ENCODE results near the gene SP7.

Gene SP7

DNA sequence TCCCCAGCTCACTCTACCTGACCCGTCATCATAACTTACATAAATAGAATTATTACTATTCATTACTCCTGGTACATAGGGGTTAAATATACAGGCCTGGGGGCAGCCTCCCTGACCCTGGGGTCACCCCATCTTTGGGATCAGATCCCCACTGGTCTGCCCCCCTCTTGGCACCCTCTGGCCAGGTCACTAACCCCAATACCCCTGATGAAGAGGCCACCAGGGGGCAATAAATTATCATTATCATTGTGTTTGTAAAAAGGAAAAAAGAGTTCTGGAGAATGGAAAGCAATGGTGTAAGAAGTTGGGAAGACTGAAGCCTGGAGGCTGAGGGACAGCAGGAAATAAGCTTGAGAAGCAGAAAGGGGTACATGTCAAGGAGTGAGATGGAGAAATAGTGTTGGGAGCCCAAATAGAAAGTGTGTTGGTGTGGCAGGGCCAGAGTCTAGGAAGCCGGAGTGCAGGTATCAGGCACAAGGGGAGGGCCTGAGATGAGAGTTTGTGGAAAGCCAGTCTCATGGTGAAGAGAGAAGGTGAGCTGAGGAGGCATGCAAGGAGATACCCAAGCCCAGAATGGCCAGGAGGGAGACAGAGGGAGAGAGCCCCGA, 8.6 kb downstream of the SP7 start:
- no peak overlapping the region for H3K27ac ChIP-seq
- peak; percentile 57 for DNase-seq (ENCODE audit: low spot score)

DNA sequence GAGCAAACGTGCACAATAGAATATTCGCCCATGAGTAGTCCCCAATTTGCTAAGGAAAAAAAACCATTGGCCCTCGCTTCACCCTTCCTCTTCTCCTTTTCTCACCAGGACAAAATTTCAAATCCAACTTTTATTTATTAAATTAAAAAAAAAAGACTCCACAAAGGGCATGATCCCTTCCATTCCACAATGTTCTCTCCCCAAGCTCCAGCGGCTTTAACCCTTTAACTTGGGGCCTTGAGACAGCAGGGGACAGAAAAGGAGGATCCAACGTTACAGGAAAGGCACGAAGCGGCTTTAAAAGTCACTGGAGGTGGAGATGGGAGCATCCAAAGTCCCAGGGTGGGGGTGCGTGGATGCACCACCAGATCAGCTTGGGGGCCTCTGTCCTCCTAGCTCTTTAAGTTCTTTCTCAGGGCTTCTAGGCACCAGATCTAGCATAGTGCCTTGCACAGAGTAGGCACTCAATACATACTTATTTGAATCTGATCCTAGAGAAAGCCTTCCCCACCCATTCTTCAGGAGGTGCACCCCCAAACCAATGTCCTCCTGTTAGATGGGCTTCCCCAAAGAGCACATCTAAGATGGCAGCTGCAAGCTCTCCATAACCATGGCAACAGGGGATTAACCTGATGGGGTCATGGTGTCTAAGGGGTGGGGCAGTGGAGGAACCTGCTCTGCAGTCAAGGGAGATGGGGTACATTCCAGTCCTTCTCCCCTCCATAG, 9.5 kb downstream of the SP7 start:
- peak; percentile 58 for DNase-seq (ENCODE audit: low spot score)
- no peak overlapping the region for H3K27ac ChIP-seq
- no peak overlapping the region for H3K4me3 ChIP-seq
- TF ChIP-seq, protein P1, sequence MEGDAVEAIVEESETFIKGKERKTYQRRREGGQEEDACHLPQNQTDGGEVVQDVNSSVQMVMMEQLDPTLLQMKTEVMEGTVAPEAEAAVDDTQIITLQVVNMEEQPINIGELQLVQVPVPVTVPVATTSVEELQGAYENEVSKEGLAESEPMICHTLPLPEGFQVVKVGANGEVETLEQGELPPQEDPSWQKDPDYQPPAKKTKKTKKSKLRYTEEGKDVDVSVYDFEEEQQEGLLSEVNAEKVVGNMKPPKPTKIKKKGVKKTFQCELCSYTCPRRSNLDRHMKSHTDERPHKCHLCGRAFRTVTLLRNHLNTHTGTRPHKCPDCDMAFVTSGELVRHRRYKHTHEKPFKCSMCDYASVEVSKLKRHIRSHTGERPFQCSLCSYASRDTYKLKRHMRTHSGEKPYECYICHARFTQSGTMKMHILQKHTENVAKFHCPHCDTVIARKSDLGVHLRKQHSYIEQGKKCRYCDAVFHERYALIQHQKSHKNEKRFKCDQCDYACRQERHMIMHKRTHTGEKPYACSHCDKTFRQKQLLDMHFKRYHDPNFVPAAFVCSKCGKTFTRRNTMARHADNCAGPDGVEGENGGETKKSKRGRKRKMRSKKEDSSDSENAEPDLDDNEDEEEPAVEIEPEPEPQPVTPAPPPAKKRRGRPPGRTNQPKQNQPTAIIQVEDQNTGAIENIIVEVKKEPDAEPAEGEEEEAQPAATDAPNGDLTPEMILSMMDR (IDR thresholded peaks at IDR 0.05): no peak

More for the DNA sequence above, 8.6 kb downstream of the SP7 start:
- no peak overlapping the region for H3K4me3 ChIP-seq
- TF ChIP-seq, protein P1 (IDR thresholded peaks at IDR 0.05): no peak

DNA sequence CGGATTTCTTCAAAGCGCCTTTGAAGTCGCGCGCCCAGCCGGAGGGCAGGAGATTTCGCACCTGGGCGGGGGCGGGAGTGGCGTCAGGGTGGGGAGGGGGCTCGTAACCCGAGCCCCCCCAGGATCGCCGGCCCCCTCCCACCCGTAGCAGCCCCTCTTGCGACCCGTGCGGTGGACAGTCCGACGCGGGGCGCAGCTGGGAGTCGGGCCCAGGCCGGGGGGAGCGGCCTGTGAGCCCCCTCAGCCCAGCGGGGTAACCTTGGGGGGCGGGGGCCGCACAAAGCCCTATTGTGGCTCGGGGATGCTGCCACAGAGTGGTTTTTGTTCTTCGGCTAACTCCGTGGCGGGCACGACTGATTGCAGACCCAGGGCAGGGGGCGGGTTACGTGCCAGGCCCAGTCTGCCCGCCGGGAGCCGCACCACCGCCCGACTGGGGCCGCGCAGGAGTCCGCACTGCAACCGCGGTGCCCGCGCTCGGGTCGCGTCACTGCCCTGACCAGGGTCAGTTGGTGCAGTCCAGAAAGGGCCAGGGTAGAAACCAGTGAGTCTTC, 10.6 kb downstream of the SP7 start:
- peak overlapping the region; percentile 87 for H3K4me3 ChIP-seq
- TF ChIP-seq, protein P1 (IDR thresholded peaks at IDR 0.05): no peak
- H3K27ac ChIP-seq: peak overlapping the region; percentile 83 to 95
- peak; percentile 77 for DNase-seq (ENCODE audit: low spot score)

DNA sequence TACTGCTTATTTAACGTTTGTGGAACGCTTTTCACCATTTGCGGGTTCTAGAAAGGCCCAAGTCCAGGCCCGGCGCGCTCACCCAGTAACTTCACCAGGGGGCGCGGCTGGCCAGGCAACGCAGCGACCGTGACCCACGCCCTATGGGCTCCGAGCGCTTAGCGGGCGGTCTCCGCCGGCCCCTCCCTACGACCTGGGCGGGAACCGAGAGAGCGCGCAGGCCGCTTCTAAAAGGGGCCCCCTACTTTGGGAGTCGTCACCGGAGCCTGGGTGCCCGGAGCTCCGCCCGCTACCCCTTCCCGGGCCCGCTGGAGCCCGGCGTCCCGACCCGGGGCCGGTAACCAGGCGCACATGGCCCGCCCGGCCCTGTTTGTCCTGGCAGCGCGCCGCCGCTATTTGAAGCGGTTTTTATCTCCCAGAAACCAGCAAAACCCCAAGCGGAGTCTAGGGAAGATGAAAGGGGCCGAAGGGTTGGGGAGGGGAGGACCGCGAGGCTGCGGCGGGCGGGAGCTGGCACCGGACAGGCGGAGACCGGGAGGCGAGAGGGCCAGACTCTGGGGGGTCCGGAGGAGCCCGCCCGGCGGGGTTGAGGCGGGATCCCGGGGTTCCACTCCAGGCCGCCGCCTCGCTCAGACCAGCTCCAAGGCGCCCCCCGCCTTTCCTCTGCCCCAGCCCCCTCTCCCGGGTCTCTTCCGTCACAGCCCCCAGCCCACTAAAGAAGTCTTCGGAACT, 11.2 kb downstream of the SP7 start:
- TF ChIP-seq, protein P1 (IDR thresholded peaks at IDR 0.05): peak; percentile 71
- Histone ChIP-seq H3K4me3 (peak overlapping the region; percentile 87), H3K27ac (peak overlapping the region; percentile 83 to 95)
- peak; percentile 96 for DNase-seq (ENCODE audit: low spot score)

DNA sequence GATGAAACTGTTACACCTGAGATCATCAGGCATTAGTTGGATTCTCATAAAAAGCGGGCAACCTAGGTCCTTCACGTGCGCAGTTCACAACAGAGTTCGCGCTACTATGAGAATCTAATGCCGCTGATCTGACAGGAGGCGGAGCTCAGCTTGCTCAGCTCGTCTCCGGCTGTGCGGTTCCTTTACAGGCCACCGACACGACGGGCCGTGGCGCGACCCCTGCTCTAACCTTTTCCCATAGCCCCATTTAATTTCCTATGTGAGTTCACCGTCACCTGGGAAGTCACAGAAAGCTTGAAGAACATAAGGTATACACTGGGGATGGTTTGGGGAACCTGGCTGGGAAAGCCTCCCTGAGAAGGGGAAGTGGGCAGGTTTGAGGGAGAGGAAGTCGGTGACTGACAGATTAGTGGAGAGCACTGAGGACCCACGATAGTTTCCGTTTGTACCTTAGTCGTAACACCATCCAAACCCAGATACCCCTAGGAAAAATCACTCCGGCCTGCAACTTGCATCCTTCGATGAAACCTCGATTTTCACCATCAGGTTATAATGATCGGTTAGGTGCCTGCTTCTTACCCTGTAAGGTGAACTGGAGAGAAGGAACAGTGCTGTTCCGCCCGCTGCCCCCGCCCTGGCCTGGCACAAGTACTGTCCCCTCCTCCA, 11.9 kb downstream of the SP7 start:
- TF ChIP-seq, protein P1 (IDR thresholded peaks at IDR 0.05): no peak
- Histone ChIP-seq H3K4me3 (peak overlapping the region; percentile 87), H3K27ac (peak overlapping the region; percentile 83 to 95)
- peak; percentile 72 for DNase-seq (ENCODE audit: low spot score)

DNA sequence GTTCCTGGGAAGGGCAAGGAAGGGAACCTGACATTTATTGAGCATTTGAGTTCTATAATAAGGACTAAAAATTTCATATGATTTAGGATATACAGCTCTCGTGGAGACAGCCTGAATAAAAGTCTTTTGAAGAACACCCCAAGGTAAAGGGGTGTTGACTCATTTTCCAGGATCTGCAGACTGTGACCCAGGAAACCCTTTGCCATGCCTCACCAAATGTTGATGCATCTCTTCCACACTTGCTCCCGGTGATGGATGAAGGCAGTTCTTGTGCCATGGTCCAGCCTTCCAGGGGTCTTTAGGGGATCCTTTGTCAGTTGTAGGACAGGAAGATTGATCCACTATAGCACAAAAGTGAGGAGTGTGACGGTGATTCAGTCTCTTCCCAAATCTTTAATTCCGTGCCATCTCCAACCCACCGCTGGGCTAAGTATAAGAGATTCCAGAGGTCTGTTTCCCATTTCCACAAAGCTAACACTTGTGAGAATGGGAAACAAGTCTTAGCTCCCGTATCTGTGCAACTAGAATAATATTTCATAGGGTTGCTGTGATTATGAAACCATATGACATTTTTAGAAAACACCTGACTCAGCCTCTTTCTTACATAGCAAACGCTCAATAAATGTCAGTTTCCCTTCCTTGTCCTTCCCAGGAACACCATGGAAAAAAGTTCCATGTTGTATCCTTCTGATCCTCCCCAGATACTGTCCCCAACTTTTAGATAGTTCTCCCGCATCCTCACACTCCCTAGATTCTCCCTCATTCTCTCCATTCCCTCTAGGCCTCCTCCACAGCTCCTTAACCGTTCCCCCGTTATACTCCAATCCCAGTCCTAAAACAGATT, 15.6 kb downstream of the SP7 start:
- peak overlapping the region; percentile 82 for H3K4me3 ChIP-seq
- TF ChIP-seq, protein P1 (IDR thresholded peaks at IDR 0.05): no peak
- H3K27ac ChIP-seq: peak overlapping the region; percentile 90 to 91
- DNase-seq (ENCODE audit: low spot score): no peak

All from coronary artery (tissue), 2 donors.